Fibroblast of skin of scalp (primary cell): Measurements from ENCODE around the gene BPIFA1.

ENCODE experiments used
- DNase-seq: peaks from one replicate; pipeline ENCODE4 v3.0.0-alpha.2; 2013

The BPIFA1 gene

GRCh38 chr20:33279261-33279910, 43.6 kb downstream of the BPIFA1 start:
- DNase-seq = no peak

GRCh38 chr20:33280000-33280680, 44.3 kb downstream of the BPIFA1 start:
- no peak for DNase-seq

GRCh38 chr20:33280775-33281174, 45.0 kb downstream of the BPIFA1 start:
- no peak for DNase-seq

GRCh38 chr20:33281550-33282146, 45.9 kb downstream of the BPIFA1 start:
- DNase-seq = no peak

- DNase-seq = no peak
Observed at GRCh38 chr20:33282196-33282934, 46.6 kb downstream of the BPIFA1 start.

GRCh38 chr20:33282991-33283555, 47.3 kb downstream of the BPIFA1 start, which contains the start of gene BPIFB1:
TSS of gene BPIFB1 (plus strand) at chr20:33283214. CDS start at chr20:33286074, 2,860 bp downstream.
- DNase-seq = no peak

- no peak for DNase-seq
Observed at GRCh38 chr20:33284284-33284683, 48.5 kb downstream of the BPIFA1 start.

- no peak for DNase-seq
Observed at GRCh38 chr20:33284937-33285336, 49.1 kb downstream of the BPIFA1 start.

GRCh38 chr20:33285861-33286495, 50.2 kb downstream of the BPIFA1 start:
- DNase-seq = no peak

GRCh38 chr20:33287884-33288283, 52.1 kb downstream of the BPIFA1 start:
- DNase-seq = no peak

- DNase-seq = no peak
Observed at GRCh38 chr20:33290852-33291251, 55.1 kb downstream of the BPIFA1 start.

- no peak for DNase-seq
Observed at GRCh38 chr20:33291416-33291815, 55.6 kb downstream of the BPIFA1 start.

- no peak for DNase-seq
Observed at GRCh38 chr20:33291830-33292355, 56.1 kb downstream of the BPIFA1 start.
